SU-DHL-6 (cell line): ENCODE data around the gene ADA.

Experiments
- H2AFZ ChIP-seq: fragments of 200-600 bp; sonication (generic); 2 replicates; pipeline ENCODE4 v1.6.1; 2014; ENCODE audit warnings: low read depth, mild to moderate bottlenecking, moderate library complexity, mixed read lengths, antibody characterized with exemption, low read length; ENCODE audit not compliant: severe bottlenecking
- H3F3A ChIP-seq: fragments of 200-600 bp; shearing (Covaris generic); 2 replicates; pipeline ENCODE4 v1.6.0; 2016; ENCODE audit warnings: antibody characterized with exemption, mild to moderate bottlenecking; ENCODE audit not compliant: insufficient read depth
- H3K27ac ChIP-seq: fragments of 200-600 bp; sonication (generic); 2 replicates; pipeline ENCODE4 v1.5.1; 2016; ENCODE audit warnings: low read depth, mild to moderate bottlenecking, low read length, moderate library complexity, mixed read lengths
- H3K27me3 ChIP-seq: fragments of 200-600 bp; sonication (generic), shearing (Covaris generic); 2 replicates; pipeline ENCODE4 v1.6.0; 2014; ENCODE audit warnings: mild to moderate bottlenecking, low read length
- H3K36me3 ChIP-seq: fragments of 200-600 bp; sonication (generic); 2 replicates; pipeline ENCODE4 v1.6.1; 2014; ENCODE audit warnings: mild to moderate bottlenecking, low read length, mixed read lengths
- H3K4me2 ChIP-seq: fragments of 300-600, 200-600 bp; shearing (Covaris generic), sonication (generic); 2 replicates; pipeline ENCODE4 v1.6.0; 2014; ENCODE audit warnings: low read length, low read depth, mild to moderate bottlenecking; ENCODE audit not compliant: poor library complexity, severe bottlenecking
- H3K4me3 ChIP-seq: fragments of 200-600 bp; sonication (generic); 2 replicates; pipeline ENCODE4 v1.5.1; 2014; ENCODE audit warnings: antibody characterized with exemption, low read length, mild to moderate bottlenecking, mixed read lengths; ENCODE audit not compliant: insufficient read depth, poor library complexity, severe bottlenecking
- H3K79me2 ChIP-seq: fragments of 200-600 bp; sonication (generic); 2 replicates; pipeline ENCODE4 v1.6.1; 2014; ENCODE audit warnings: mild to moderate bottlenecking, low read length, moderate library complexity; ENCODE audit not compliant: insufficient read depth
- H3K9ac ChIP-seq: fragments of 200-600 bp; sonication (generic); 2 replicates; pipeline ENCODE4 v1.7.0; 2014; ENCODE audit warnings: mild to moderate bottlenecking, low read length
- H3K9me2 ChIP-seq: fragments of 200-600 bp; sonication (generic); replicated peaks from 2 replicates; pipeline ENCODE4 v1.6.1; 2014; ENCODE audit warnings: low read length; ENCODE audit not compliant: insufficient read depth
- H3K9me3 ChIP-seq: fragments of 200-600 bp; sonication (generic); 2 replicates; pipeline ENCODE4 v1.6.1; 2014; ENCODE audit warnings: low read length, mixed read lengths; ENCODE audit not compliant: insufficient read depth
- H4K20me1 ChIP-seq: fragments of 200-600 bp; sonication (generic); 2 replicates; pipeline ENCODE4 v1.6.1; 2014; ENCODE audit warnings: low read depth, mild to moderate bottlenecking, antibody characterized with exemption, low read length, moderate library complexity, mixed read lengths
- CTCF ChIP-seq: fragments of 200-600 bp; sonication (generic); IDR thresholded peaks from one replicate; pipeline ENCODE4 v1.5.1; 2017; ENCODE audit warnings: antibody characterized with exemption, mild to moderate bottlenecking, low read length, moderate library complexity; ENCODE audit not compliant: insufficient read depth, poor library complexity, severe bottlenecking
- EZH2phosphoT487 ChIP-seq: fragments of 200-600 bp; sonication (generic), shearing (Covaris generic); conservative IDR thresholded peaks from 2 replicates; pipeline ENCODE4 v1.6.1; 2018; ENCODE audit warnings: mild to moderate bottlenecking, antibody characterized with exemption, low read length, moderate library complexity, mixed read lengths

Gene ADA

DNA sequence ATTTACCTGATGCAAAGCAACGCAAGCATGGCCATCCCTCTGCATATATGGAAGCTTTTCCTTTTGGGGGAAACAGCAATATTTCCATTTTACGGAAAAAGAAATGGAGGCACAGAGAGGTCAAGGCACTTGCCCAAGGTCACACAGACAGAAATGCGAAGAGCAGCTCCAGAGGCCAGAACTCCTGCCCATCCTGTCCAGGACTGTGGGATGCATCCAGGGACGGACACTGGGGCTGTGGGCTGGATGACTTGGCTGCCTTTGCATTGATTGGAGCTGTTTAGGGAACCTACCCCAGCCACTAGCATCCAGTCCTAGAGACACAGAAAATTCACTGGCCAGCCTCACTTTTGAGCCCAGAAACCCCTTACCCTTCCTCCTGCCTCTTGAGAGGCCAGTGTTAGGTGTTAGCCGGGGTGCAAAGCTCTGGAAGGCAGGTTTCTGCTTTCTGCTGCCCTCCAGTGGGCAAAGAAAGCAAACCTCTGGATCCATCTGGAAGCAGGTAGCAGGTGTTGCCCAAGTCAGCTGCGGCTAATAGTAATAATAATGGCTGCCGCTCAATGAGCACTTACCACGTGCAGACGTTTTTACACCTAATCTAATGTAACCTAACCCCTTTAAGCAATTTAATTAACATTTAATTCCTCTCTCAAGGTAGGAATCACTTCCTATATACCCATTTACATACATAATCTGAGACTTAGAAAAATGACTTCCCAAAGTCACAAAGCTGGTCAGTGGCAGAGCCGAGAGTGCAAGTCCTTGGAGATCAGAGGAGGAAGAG, 32.0 kb upstream of the ADA start:
- H3K4me3 ChIP-seq = no peak overlapping the region
- H3K9ac ChIP-seq = no peak overlapping the region
- no peaks in the 10 kb centered on the region for H3K27me3 ChIP-seq
- H3K27ac ChIP-seq = no peak overlapping the region
- H3K9me3 ChIP-seq = no peaks in the 10 kb centered on the region
- no peaks in the 10 kb centered on the region for H3K79me2 ChIP-seq
- H4K20me1 ChIP-seq = no peaks in the 10 kb centered on the region
- H3K36me3 ChIP-seq = no peaks in the 10 kb centered on the region
- H3K4me2 ChIP-seq = no peak overlapping the region
- H3K9me2 ChIP-seq = no peaks in the 10 kb centered on the region
- TF ChIP-seq CTCF (peak; percentile 57), EZH2phosphoT487 (no peak)
- no peak overlapping the region for H2AFZ ChIP-seq
- no peaks in the 10 kb centered on the region for H3F3A ChIP-seq

GRCh38 chr20:44681796-44682566, 30.5 kb upstream of the ADA start:
- H3K9ac ChIP-seq = no peak overlapping the region
- H3K36me3 ChIP-seq = no peaks in the 10 kb centered on the region
- H3K79me2 ChIP-seq = no peaks in the 10 kb centered on the region
- H3K27ac ChIP-seq = no peak overlapping the region
- no peak overlapping the region for H2AFZ ChIP-seq
- no peaks in the 10 kb centered on the region for H3K9me2 ChIP-seq
- H3K27me3 ChIP-seq = no peaks in the 10 kb centered on the region
- H4K20me1 ChIP-seq = no peaks in the 10 kb centered on the region
- H3K4me3 ChIP-seq = no peak overlapping the region
- H3F3A ChIP-seq = no peaks in the 10 kb centered on the region
- no peaks in the 10 kb centered on the region for H3K9me3 ChIP-seq
- TF ChIP-seq EZH2phosphoT487 (no peak), CTCF (no peak)
- no peak overlapping the region for H3K4me2 ChIP-seq

DNA sequence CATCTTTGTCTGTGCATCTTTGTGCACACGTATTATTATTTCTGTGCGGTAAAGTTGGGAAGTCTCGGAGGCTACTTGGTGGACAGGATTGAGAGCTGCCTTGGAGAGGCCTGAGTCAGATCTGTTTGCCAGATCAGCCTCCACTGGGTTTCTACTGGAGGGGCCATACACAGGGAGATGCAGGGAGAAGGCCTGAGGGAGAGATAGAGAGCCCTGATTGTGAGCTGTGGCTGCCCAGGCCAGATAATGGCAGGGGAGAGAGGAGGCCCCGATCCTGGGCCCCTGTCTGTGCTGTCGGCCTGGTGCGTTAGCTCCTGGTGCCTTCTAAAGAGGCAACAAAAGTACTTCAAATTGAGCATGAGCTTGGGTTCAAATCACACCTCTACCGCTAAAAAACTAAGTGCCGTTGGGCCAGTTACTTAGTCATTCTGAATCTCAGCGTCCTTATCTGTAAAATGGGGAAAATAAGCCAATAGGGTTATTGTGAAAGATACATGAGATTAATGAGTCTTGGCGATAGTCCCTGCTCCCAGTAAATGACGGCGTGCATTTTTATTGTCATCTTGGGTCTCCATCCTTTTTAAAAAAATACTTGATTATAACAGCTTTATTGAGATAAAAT, 27.6 kb upstream of the ADA start:
- Histone ChIP-seq H2AFZ (no peak overlapping the region), H3K27ac (no peak overlapping the region), H3K9ac (no peak overlapping the region), H3K4me2 (no peak overlapping the region), H4K20me1 (no peaks in the 10 kb centered on the region), H3K79me2 (no peaks in the 10 kb centered on the region), H3K27me3 (no peaks in the 10 kb centered on the region), H3K9me2 (no peaks in the 10 kb centered on the region), H3K9me3 (no peaks in the 10 kb centered on the region), H3K36me3 (no peaks in the 10 kb centered on the region), H3K4me3 (no peak overlapping the region), H3F3A (no peaks in the 10 kb centered on the region)
- no peak for TF ChIP-seq CTCF
- no peak for TF ChIP-seq EZH2phosphoT487
